ENCODE results near the gene PDHX. TPM values are rescaled to one million over a fixed set of nuclear protein-coding genes. Genes with fewer than 3 reads are reported as not detected.

The PDHX gene
- total and polyA plus RNA-seq, 4 donors, result 14.9 to 35.2 (median 24.0) TPM

GRCh38 chr11:34977089-34977912 is 60.9 kb downstream of the PDHX start:
- H3K36me3 ChIP-seq (ENCODE audit: control insufficient read depth in 4 of 4, insufficient read depth in 3 of 4, low read depth in 1 of 4, low read length in 3 of 4), result peaks cover 0 to 3% (median 0%) of the 10 kb centered on the region in 4 donors
- no peaks in the 10 kb centered on the region for H3K9me3 ChIP-seq (ENCODE audit: control insufficient read depth in 4 of 4, low read length in 3 of 4)
- DNase-seq (ENCODE audit: low spot score), result no peak
- no peak overlapping the region for H3K9ac ChIP-seq (ENCODE audit: low read depth in 1 of 2, low read length in 2 of 2)
- H3K27me3 ChIP-seq (ENCODE audit: control insufficient read depth in 4 of 4, insufficient read depth in 4 of 4, low read length in 3 of 4), result no peaks in the 10 kb centered on the region
- no peak for TF ChIP-seq EGR1 (IDR thresholded peaks at IDR 0.05; ENCODE audit: low read depth in 2 of 2)
- TF ChIP-seq GABPA (IDR thresholded peaks at IDR 0.05 in 1 of 2, conservative IDR thresholded peaks at IDR 0.05 in 1 of 2), result no peak
- no peak for TF ChIP-seq CTCF (IDR thresholded peaks at IDR 0.05; ENCODE audit: low read depth, low read length, missing input control)
- TF ChIP-seq SP1 (IDR thresholded peaks at IDR 0.05), result no peak
- no peak for TF ChIP-seq YY1 (IDR thresholded peaks at IDR 0.05)
- no peak for TF ChIP-seq HNF4G (IDR thresholded peaks at IDR 0.05)
- TF ChIP-seq ATF3 (IDR thresholded peaks at IDR 0.05), result no peak
- no peak for TF ChIP-seq REST (IDR thresholded peaks at IDR 0.05)
- no peak for TF ChIP-seq NR2F2 (IDR thresholded peaks at IDR 0.05)
- no peak for TF ChIP-seq FOXA2 (IDR thresholded peaks at IDR 0.05)
- TF ChIP-seq RAD21 (IDR thresholded peaks at IDR 0.05), result no peak
- no peak for TF ChIP-seq HNF4A (conservative IDR thresholded peaks at IDR 0.05)
- TF ChIP-seq MAX (IDR thresholded peaks at IDR 0.05), result no peak
- TF ChIP-seq FOXA1 (IDR thresholded peaks at IDR 0.05), result no peak
- no peak for TF ChIP-seq JUND (IDR thresholded peaks at IDR 0.05)
- no peak for TF ChIP-seq TAF1 (conservative IDR thresholded peaks at IDR 0.05)
- TF ChIP-seq RXRA (IDR thresholded peaks at IDR 0.05), result no peak
- peaks cover 0 to 4% (median under 1%) of the 10 kb centered on the region in 4 donors for H3K4me1 ChIP-seq (ENCODE audit: control insufficient read depth in 4 of 4, insufficient read depth in 4 of 4, low read length in 3 of 4)
- no peak overlapping the region for H3K4me3 ChIP-seq (ENCODE audit: low read depth in 1 of 3, low read length in 3 of 3)
- H3K27ac ChIP-seq (ENCODE audit: low read depth in 1 of 2, low read length in 2 of 2), result no peak overlapping the region
- 66% methylated on average over 6 of the region's 6 CpGs for WGBS
